ENCODE data around the gene TEX53.

Gene TEX53

DNA sequence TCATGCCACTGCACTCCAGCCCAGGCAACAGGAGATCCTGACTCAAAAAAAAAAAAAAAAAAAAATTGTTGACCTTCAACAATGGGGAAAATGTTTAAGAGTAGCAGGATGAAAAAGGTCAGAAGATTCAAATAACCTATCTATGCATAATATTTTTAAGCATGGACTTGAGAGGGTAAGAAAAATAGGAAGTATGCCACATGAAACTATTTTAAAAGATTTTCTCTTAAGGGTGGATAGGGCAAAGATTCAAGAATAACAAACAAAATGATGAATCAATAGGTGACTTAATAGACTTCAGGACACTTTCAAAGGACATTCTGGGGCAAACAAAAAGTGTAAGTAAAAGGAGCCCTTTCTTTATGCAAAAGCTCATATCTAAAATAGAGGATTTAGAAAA lies 21.2 kb upstream of the TEX53 start:
- no peak for DNase-seq

DNA sequence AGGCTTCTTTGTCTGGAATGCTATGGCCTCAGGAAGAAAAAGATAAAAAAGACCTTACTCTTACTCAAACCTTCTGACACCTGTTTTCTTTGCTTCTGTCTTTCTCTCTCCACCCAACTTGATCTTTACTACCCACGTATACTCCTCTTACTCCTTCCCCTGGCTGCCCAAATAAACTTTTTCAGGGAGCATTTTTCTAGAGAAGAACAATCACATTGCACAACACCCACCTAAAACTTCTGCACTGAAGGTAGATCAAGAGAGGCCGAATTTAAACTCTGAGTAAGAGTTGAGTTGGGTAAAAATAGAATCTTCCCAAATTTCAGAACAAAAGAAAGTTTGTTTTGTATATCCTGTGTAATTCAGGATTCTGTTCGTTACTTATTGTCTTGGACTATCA lies 20.5 kb upstream of the TEX53 start:
- DNase-seq, result no peak

DNA sequence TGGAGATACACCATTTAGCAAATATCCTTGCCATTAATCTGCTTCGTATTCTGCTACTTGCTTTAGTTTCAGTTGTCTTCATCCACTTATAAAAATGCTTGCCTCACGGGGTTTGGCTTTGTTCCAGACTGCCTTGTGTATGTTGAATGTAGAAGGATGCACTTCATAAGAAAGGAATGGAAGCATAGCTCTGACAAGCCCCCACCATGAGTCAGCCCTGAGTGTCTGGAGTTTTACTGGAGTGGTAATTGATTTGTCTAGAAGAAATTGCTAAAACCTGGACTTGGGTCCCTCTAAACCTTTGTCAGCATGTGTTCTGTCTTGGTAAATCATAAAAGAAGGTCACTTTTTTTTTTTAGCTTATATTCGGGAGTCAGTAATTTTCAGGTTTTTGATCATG lies 19.8 kb upstream of the TEX53 start:
- no peak for DNase-seq

DNA sequence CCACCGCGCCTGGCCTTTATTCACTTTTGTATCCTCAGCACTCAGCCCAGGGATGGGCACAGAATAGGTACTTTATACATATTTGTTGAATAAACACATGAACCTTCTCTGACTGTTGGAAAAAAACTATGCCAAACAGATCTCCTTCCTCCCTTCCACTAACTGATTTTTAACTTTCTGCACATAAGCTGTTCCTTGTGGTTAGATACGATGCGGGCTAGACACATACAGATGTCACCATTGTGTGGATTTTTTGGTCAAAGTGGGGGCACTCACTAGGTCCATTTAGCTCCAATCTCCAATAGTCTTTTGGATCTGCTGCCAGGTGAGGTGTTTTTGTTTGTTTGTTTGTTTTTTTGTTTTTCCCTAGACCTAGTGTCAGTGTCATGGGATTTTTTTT lies 19.3 kb upstream of the TEX53 start:
- DNase-seq, result no peak

GRCh38 chr9:114674798-114675540 lies 17.4 kb upstream of the TEX53 start:
- no peak for DNase-seq

DNA sequence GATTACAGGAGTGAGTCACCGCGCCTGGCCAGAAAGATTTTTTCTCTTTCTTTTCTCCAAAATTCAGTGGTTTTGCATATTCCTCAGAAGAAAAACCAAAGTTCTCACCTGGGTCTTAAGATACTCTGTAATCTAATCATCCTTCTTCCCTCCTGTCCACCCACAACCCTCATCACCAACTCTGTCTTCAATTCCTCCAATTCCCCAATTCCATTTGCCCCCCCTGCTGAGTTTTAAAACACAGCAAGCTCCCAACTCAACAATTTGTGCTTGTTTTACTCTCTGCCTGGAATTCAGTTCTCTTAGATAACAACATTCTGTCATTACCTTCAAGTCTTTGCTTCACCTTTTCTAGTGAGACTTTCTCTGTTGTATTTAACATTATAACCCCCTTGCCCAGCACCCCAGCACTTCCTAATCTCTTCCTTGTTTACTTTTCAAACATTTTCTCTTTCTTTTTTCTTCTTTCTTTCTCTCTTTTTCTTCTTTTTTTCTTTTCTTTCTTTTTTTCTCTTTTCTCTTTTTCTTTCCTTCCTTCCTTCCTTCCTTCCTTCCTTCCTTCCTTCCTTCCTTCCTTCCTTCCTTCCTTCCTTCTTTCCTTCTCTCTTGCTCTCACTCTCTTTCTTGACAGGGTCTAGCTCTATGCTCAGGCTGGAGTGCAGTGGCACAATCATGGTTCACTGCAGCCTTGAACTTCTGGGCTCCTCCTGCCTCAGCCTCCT lies 16.6 kb upstream of the TEX53 start:
- no peak for DNase-seq

GRCh38 chr9:114671605-114672004 lies 14.0 kb upstream of the TEX53 start:
- DNase-seq, result no peak

- no peak for DNase-seq
Observed at GRCh38 chr9:114669961-114670360, 12.4 kb upstream of the TEX53 start.

GRCh38 chr9:114668146-114668545 lies 10.5 kb upstream of the TEX53 start:
- DNase-seq, result no peak

- DNase-seq, result no peak
Observed at GRCh38 chr9:114666851-114667250, 9.2 kb upstream of the TEX53 start.

- DNase-seq, result no peak
Observed at GRCh38 chr9:114666401-114666800, 8.8 kb upstream of the TEX53 start.

GRCh38 chr9:114664181-114664580 lies 6.6 kb upstream of the TEX53 start:
- DNase-seq, result no peak

- DNase-seq, result peak; percentile 70
Observed at GRCh38 chr9:114662081-114662989, 4.7 kb upstream of the TEX53 start.

DNA sequence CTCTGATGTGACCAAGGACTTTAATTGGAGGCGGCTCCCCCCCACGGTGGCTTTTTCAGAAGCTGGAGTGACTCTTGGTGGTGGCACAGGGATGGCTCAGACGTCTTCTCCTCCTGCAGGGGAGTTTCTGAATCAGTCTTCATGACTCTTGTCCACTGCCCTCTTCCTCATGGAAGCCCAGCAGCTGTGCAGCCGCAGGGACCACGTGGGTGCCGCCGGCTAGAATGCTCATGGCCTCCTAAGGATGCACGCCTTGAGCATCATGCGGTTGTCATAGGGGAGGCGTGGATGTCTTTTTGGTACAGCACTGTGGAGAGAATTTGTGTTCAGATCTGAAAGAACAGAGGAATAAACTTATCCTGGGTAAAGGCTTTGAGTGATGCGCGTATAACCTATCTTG lies 1.3 kb downstream of the TEX53 start:
- no peak for DNase-seq

DNA sequence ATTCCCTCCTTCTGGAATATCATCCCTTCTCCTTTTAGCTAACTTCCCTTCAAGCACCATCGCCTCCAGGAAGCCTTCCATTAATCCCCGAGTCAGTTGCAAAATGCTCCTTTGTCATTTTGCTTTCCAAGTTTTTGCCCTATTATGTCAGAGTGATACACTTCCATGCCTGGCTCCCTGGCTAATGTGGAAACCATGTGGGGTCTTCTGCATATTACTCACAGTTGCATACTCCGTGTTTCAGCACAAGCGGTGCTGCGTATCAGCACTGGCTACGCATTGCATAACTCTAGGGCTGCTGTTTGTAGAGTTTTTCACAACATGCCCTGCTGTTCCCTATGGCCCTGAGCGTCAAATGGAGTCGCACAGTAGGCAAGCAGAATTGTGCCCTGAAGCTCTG lies 1.9 kb downstream of the TEX53 start:
- no peak for DNase-seq

DNA sequence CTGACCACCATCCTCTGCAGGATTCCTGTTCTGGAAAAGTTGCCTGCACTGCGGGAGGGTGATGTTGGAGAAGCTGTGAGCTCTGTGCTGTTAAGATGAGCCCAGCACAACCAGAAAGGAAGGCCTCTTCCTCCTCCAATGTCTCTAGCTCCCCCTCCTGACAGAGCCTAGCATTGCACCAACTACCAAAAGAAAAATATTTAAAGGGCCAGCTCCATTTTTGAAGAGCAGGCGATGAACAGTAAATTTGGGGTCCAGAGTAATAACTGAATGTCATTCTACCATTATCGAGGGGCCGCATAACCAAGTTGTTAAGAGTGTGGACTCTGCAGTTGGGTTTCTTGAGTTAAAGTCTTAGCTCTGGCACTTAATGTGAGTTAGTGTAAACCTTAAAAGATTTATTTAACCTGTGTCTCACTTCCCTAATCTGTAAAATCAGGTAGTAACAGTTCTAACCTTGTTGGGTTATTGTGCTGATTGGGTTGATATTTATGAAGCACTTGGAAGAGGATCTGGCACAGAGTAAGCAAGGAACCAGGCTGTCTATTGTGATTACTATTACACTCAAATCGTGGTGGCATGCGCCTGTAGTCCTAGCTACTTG lies 3.9 kb downstream of the TEX53 start:
- peak; percentile 88 for DNase-seq

DNA sequence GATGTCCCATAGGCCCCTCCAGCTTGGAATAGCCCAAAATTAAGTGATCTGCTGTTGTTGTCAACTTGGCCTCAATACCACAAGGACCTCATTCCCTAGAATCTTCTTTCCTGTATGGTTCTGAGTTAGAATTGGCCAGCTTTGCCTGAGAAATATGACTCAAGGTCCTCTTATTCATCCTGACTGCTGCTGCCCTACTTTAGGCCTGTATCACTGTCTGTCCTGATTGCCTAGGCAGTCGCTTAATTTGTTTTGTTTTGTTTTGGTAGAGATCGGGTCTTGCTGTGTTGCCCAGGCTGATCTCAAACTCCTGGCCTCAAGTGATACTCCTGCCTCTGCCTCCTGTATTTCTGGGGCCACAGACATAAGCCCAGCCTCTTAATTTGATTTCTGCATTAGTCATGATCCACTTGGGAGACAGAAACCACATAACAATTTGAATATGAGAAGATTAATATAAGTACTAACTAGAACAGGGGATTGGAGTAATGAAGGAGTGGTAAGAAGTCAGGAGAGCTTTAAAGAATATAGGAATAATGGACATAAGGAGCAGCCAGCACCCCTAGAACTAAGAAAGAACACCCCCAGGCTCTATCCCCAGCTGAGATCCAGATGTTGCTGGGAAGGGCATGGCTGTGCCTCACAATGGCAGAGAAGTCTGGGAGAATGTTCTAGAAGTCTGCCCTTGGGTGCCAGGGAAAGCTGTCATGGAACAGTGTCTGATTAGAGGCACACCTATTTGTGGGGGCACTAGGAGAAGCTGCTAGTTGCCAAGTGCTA lies 4.6 kb downstream of the TEX53 start:
- DNase-seq, result no peak

- no peak for DNase-seq
Observed at GRCh38 chr9:114643896-114644295, 13.7 kb downstream of the TEX53 start.

DNA sequence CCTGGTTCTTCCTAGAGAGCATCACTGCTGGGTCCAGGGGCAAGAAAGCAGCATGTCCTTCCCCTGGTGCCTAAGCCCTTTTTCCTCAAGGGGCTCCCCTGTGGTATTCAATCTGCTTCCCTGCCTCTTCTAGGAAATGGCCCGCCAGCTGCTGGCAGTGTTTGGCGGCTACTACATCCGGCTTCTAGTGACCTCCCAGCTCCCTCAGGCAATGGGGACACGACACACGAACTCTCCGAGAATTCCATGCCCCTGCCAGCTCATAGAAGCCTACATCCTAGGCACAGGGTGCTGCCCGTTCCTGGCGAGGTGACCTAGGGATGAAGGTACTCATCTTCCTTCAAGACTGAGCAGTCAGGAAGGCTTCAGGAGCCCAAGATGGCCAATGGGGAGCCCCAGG lies 14.6 kb downstream of the TEX53 start:
- DNase-seq, result no peak

- DNase-seq, result no peak
Observed at GRCh38 chr9:114641967-114642366, 15.6 kb downstream of the TEX53 start.

DNA sequence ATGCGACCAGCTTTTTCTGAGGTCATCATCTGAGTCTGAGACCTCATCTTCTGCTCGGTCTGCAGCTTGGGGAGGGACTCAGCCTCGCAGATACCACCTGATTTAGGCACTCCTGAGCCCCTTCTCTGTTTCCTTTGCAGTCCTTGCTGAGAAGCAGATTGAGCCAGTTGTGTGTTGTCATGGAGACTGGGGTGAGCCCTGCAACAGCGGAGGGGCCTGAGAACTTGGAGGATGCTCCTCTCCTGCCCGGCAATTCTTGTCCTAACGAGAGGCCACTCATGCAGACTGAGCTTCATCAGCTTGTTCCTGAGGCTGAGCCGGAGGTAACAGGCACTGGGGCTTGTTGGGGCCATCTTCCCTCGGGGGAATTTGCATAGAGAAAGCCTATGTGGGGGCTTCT lies 19.2 kb downstream of the TEX53 start:
- no peak for DNase-seq

GRCh38 chr9:114634387-114634786 lies 23.2 kb downstream of the TEX53 start:
- no peak for DNase-seq
